ENCODE measurements around the gene NUDT5.

DNA sequence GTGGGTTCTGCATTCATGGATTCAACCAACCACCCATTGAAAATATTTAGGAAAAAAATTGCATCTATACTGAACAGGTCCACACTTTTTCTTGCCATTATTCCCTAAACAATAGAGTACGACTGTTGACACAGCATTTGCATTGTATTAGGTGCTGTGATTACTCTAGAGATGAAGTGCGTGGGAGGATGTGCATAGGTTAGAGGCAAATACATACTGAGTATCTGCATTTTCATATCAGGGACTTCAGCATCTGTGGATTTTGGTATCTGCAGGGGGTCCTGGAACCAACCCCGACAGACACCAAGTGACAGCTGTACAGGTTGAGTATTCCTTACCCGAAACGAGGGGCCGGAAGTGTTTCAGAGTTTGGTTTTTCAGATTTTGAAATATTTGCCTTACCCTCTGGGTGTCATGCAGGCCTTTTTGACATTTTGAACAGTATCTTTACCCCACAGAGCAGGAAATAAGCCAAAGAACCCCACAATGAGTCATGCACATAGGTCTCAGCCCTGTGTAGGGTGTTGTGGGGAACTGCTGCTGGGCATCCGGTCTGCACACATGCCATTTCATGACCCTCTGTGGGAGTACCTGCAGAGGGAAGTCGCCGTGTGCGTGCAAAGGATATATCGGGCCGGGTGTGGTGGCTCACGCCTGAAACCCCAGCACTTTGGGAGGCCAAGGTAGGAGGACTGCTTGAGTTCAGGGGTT, 14.5 kb downstream of the NUDT5 start:
- TF ChIP-seq, protein P1, sequence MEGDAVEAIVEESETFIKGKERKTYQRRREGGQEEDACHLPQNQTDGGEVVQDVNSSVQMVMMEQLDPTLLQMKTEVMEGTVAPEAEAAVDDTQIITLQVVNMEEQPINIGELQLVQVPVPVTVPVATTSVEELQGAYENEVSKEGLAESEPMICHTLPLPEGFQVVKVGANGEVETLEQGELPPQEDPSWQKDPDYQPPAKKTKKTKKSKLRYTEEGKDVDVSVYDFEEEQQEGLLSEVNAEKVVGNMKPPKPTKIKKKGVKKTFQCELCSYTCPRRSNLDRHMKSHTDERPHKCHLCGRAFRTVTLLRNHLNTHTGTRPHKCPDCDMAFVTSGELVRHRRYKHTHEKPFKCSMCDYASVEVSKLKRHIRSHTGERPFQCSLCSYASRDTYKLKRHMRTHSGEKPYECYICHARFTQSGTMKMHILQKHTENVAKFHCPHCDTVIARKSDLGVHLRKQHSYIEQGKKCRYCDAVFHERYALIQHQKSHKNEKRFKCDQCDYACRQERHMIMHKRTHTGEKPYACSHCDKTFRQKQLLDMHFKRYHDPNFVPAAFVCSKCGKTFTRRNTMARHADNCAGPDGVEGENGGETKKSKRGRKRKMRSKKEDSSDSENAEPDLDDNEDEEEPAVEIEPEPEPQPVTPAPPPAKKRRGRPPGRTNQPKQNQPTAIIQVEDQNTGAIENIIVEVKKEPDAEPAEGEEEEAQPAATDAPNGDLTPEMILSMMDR (IDR thresholded peaks at IDR 0.05), result no peak
- no peak for TF ChIP-seq EZH2 (IDR thresholded peaks at IDR 0.05; ENCODE audit: borderline replicate concordance, insufficient read depth, low read depth, low read length, poor library complexity, severe bottlenecking)
